ENCODE data around the gene DBI. TPM values are rescaled to one million over a fixed set of nuclear protein-coding genes. Genes with fewer than 3 reads are reported as not detected.
A peak's percentile ranks its signal among the peaks of the same experiment; 100 is the strongest.

Gene DBI
- total RNA-seq (2014; rRNA removed; shearing (Covaris generic)) = 98.6 and 173 TPM in 2 replicates

DNA sequence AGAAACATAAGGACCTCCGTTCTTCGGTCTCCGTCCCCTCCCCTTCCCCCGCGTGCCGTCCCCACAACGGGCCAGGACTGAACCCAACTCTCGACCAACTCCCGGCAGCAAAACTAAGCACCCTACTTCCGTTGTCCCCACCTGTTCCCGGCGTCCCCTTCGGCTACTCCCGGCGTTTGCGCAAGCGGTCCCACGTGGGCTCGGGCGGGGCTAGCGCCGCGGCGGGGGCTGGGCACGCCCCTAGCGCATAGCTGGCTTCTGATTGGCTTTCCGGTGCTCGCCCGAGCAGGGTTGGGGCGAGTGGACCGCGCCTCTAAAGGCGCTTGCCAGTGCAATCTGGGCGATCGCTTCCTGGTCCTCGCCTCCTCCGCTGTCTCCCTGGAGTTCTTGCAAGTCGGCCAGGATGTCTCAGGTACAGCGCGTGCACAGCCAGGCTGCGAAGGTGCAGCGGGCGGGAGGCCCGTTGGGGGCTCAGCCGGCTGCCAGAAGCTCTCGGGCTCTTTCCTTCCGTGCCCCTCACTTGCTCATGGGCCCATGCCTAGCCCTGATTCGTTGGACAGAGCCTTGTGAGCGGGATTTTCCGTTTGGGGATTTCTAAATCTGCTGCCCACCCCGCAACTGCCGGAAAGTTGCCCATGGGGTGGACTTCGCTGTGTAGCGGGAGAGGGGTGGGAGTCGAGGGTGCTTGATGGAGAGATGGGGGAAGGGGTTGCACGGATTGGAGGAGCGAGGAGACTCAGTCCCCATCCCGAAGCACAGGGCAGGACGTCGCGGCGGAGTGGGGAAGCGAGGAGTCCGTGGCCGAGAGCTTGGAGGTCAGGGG lies at the start of gene DBI, which contains the start of gene C2orf76:
TSS of gene DBI (plus strand) at position 329 of the 823 bp plus-strand sequence. CDS start at position 404, 75 bp downstream.
TSS of gene C2orf76 (minus strand) at position 186 of the 823 bp plus-strand sequence. CDS start 26,875 bp downstream, outside the sequence.
- peaks cover 17% of the 10 kb centered on the region for H3K4me1 ChIP-seq (replicated peaks)
- H3K27ac ChIP-seq = peak within 1 kb of the TSS; percentile 44
- no peaks in the 10 kb centered on the region for H3K9me3 ChIP-seq (replicated peaks)
- H3K36me3 ChIP-seq = peaks cover 42% of the 10 kb centered on the region
- H3K27me3 ChIP-seq (replicated peaks) = no peaks in the 10 kb centered on the region
- peak; percentile 92 for DNase-seq (ENCODE audit: low read depth in 1 of 2, low spot score in 2 of 2)
- peak within 1 kb of the TSS; percentile 66 for H3K4me3 ChIP-seq

DNA sequence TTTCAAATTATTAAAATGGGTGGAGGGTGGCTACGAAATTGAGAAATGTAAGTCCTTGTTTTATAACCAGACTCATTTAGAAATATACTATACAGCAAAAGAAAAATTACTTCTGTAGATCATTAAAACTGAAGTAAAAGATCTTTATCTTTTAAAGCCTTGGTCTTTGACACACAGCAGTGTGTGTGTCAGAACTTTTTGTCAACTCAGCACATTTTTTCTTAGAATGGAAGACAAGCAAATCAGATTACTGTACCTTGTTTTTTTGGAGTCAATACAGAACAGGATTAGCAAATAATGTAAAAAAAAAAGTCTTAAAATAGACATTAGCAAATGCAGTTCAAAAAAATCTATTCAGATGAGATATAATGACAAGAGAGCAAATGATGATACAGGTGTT lies 49.2 kb upstream of the DBI start:
- Histone ChIP-seq H3K4me1 (replicated peaks) (no peaks in the 10 kb centered on the region), H3K27me3 (replicated peaks) (no peaks in the 10 kb centered on the region), H3K9me3 (replicated peaks) (no peaks in the 10 kb centered on the region), H3K27ac (no peak overlapping the region), H3K4me3 (no peak overlapping the region), H3K36me3 (no peaks in the 10 kb centered on the region)
- DNase-seq (ENCODE audit: low read depth in 1 of 2, low spot score in 2 of 2) = no peak

DNA sequence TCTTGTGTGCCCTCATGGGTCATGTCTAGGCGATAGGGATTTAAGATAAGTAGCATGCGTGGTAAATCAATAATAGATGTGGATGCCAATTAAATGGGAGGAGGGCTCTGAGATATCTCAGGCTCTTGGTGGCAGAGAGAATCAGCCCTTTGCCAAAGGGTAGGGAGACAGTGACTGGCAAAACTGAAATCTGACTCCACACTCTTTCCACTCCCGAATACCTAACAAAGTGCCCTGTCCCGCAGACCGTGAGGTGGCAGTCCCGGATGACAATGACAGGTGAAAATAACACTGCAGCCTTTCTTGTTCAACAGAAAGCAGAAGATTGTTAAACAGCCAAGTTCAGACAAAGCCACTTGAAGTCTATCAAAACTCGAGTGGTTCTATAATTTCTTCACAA lies 47.2 kb upstream of the DBI start:
- no peaks in the 10 kb centered on the region for H3K4me1 ChIP-seq (replicated peaks)
- H3K27me3 ChIP-seq (replicated peaks) = no peaks in the 10 kb centered on the region
- no peak for DNase-seq (ENCODE audit: low read depth in 1 of 2, low spot score in 2 of 2)
- H3K27ac ChIP-seq = no peak overlapping the region
- no peak overlapping the region for H3K4me3 ChIP-seq
- no peaks in the 10 kb centered on the region for H3K9me3 ChIP-seq (replicated peaks)
- no peaks in the 10 kb centered on the region for H3K36me3 ChIP-seq

GRCh38 chr2:119323459-119323858 lies 43.3 kb upstream of the DBI start:
- Histone ChIP-seq H3K4me1 (replicated peaks) (no peaks in the 10 kb centered on the region), H3K4me3 (no peak overlapping the region), H3K36me3 (no peaks in the 10 kb centered on the region), H3K9me3 (replicated peaks) (no peaks in the 10 kb centered on the region), H3K27ac (no peak overlapping the region), H3K27me3 (replicated peaks) (no peaks in the 10 kb centered on the region)
- no peak for DNase-seq (ENCODE audit: low read depth in 1 of 2, low spot score in 2 of 2)

- Histone ChIP-seq H3K27me3 (replicated peaks) (no peaks in the 10 kb centered on the region), H3K4me1 (replicated peaks) (no peaks in the 10 kb centered on the region), H3K4me3 (no peak overlapping the region), H3K27ac (no peak overlapping the region), H3K36me3 (no peaks in the 10 kb centered on the region), H3K9me3 (replicated peaks) (no peaks in the 10 kb centered on the region)
- no peak for DNase-seq (ENCODE audit: low read depth in 1 of 2, low spot score in 2 of 2)
Observed at GRCh38 chr2:119324685-119325270, 42.0 kb upstream of the DBI start.

DNA sequence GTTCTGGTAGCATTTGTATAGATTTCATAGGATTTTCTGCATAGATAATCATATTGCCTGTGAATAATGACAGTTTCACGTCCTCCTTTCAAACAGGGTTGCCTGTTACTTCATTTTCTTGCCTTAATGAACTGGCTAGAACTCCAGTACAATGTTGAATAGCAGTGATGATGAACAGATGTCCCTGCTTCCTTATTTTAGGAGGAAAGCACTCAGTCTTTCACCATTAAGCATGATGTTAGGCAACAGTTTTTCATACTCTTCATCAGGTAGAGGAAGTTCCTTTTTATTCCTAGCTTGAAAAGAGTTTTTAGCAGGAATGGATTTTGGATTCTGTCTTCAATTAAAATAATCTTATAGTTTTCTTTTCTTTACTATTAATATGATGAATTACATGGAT lies 39.8 kb upstream of the DBI start:
- no peaks in the 10 kb centered on the region for H3K4me1 ChIP-seq (replicated peaks)
- no peaks in the 10 kb centered on the region for H3K9me3 ChIP-seq (replicated peaks)
- no peak overlapping the region for H3K27ac ChIP-seq
- H3K36me3 ChIP-seq = no peaks in the 10 kb centered on the region
- no peaks in the 10 kb centered on the region for H3K27me3 ChIP-seq (replicated peaks)
- no peak overlapping the region for H3K4me3 ChIP-seq
- no peak for DNase-seq (ENCODE audit: low read depth in 1 of 2, low spot score in 2 of 2)

DNA sequence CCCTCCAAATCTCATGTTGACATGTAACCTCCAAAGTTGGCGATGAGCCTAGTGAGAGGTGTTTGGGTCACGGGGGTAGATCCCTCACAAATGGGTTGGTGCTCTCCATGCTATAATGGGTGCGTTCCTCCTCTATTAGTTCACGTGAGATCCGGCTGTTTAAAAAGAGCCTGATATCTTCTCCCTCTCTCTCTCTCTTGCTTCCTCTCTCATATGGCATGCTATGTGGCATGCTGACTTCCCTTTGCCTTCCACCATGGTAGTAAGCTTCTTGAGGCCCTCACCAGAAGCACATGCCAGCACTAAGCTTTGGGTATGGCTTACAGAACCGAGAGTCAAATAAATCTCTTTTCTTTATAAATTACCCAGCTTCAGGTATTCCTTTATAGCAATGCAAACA lies 39.3 kb upstream of the DBI start:
- no peaks in the 10 kb centered on the region for H3K36me3 ChIP-seq
- no peaks in the 10 kb centered on the region for H3K9me3 ChIP-seq (replicated peaks)
- DNase-seq (ENCODE audit: low read depth in 1 of 2, low spot score in 2 of 2) = no peak
- no peak overlapping the region for H3K4me3 ChIP-seq
- H3K27ac ChIP-seq = no peak overlapping the region
- no peaks in the 10 kb centered on the region for H3K27me3 ChIP-seq (replicated peaks)
- H3K4me1 ChIP-seq (replicated peaks) = no peaks in the 10 kb centered on the region

- no peaks in the 10 kb centered on the region for H3K4me1 ChIP-seq (replicated peaks)
- no peak for DNase-seq (ENCODE audit: low read depth in 1 of 2, low spot score in 2 of 2)
- no peak overlapping the region for H3K4me3 ChIP-seq
- no peaks in the 10 kb centered on the region for H3K27me3 ChIP-seq (replicated peaks)
- H3K27ac ChIP-seq = no peak overlapping the region
- H3K36me3 ChIP-seq = no peaks in the 10 kb centered on the region
- H3K9me3 ChIP-seq (replicated peaks) = no peaks in the 10 kb centered on the region
Observed at GRCh38 chr2:119332953-119333352, 33.8 kb upstream of the DBI start.

- Histone ChIP-seq H3K4me3 (no peak overlapping the region), H3K27ac (no peak overlapping the region), H3K27me3 (replicated peaks) (no peaks in the 10 kb centered on the region), H3K9me3 (replicated peaks) (no peaks in the 10 kb centered on the region), H3K36me3 (no peaks in the 10 kb centered on the region), H3K4me1 (replicated peaks) (no peaks in the 10 kb centered on the region)
- DNase-seq (ENCODE audit: low read depth in 1 of 2, low spot score in 2 of 2) = no peak
Observed at GRCh38 chr2:119333360-119333759, 33.4 kb upstream of the DBI start.

GRCh38 chr2:119333833-119334232 lies 32.9 kb upstream of the DBI start:
- H3K36me3 ChIP-seq = no peaks in the 10 kb centered on the region
- DNase-seq (ENCODE audit: low read depth in 1 of 2, low spot score in 2 of 2) = no peak
- no peaks in the 10 kb centered on the region for H3K4me1 ChIP-seq (replicated peaks)
- H3K9me3 ChIP-seq (replicated peaks) = no peaks in the 10 kb centered on the region
- H3K27me3 ChIP-seq (replicated peaks) = no peaks in the 10 kb centered on the region
- no peak overlapping the region for H3K27ac ChIP-seq
- no peak overlapping the region for H3K4me3 ChIP-seq

DNA sequence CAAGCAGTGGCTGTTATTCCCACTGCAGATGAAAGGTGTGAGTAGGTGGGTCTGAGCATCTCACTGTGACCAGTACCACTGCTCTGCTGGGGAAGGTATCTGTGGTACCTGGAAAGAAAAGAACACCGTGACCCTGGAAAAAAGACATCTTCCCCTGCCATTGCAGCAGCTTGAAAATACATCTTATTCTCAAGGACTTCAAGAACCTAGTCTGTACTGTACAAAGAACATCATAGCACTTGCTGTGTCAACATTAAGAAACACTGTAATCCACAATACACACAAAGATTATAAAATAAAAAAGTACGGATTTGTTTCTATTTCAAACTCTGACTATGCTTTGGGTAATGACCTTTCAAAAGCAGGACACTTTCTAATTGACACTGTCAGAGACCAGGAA lies 29.0 kb upstream of the DBI start:
- Histone ChIP-seq H3K9me3 (replicated peaks) (no peaks in the 10 kb centered on the region), H3K4me3 (no peak overlapping the region), H3K27ac (no peak overlapping the region), H3K27me3 (replicated peaks) (no peaks in the 10 kb centered on the region), H3K36me3 (no peaks in the 10 kb centered on the region), H3K4me1 (replicated peaks) (no peaks in the 10 kb centered on the region)
- no peak for DNase-seq (ENCODE audit: low read depth in 1 of 2, low spot score in 2 of 2)

DNA sequence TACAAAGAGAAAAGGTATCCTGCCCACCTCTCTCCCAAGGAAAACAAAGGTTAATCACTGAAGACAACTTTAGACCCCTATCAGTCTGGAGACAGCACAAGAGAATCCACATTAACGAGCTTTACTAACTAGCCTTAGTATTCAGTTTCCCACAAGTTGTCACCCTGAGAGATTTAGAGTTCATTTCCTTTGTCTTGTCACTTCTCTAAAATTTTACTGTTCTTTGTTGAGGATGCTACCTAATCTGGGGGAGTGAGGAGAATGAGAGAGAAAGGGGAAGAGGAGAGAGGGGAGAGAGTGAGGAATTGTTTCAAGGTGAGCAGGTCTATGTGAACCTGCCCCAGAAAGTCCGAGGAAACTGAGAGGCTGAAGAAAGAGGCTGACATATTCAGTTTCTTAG lies 28.5 kb upstream of the DBI start:
- Histone ChIP-seq H3K36me3 (no peaks in the 10 kb centered on the region), H3K4me3 (no peak overlapping the region), H3K9me3 (replicated peaks) (no peaks in the 10 kb centered on the region), H3K27me3 (replicated peaks) (no peaks in the 10 kb centered on the region), H3K4me1 (replicated peaks) (no peaks in the 10 kb centered on the region), H3K27ac (no peak overlapping the region)
- no peak for DNase-seq (ENCODE audit: low read depth in 1 of 2, low spot score in 2 of 2)

GRCh38 chr2:119338826-119339561 lies 27.8 kb upstream of the DBI start:
- H3K4me3 ChIP-seq = no peak overlapping the region
- no peaks in the 10 kb centered on the region for H3K9me3 ChIP-seq (replicated peaks)
- H3K4me1 ChIP-seq (replicated peaks) = no peaks in the 10 kb centered on the region
- H3K36me3 ChIP-seq = no peaks in the 10 kb centered on the region
- no peak overlapping the region for H3K27ac ChIP-seq
- H3K27me3 ChIP-seq (replicated peaks) = no peaks in the 10 kb centered on the region
- no peak for DNase-seq (ENCODE audit: low read depth in 1 of 2, low spot score in 2 of 2)

DNA sequence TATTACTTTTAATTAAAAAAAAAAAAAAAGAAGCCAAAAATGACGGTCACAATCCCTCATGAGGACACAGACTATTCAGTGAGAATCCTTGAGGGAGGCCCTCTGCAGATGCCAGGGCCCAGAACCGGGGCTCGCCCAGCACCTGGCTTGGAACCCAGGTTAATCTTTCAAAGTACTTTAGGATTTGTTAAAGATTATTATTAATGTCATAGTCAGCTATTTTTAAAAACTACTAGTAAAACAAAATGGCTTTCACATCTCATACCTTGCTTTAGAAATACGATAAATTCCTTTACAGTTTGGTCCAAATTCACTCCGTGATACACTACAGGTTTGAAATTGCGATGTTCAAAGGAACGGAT lies 27.2 kb upstream of the DBI start:
- no peak overlapping the region for H3K4me3 ChIP-seq
- DNase-seq (ENCODE audit: low read depth in 1 of 2, low spot score in 2 of 2) = no peak
- no peak overlapping the region for H3K27ac ChIP-seq

More for the DNA sequence above, 27.2 kb upstream of the DBI start:
- H3K27me3 ChIP-seq (replicated peaks) = no peaks in the 10 kb centered on the region
- no peaks in the 10 kb centered on the region for H3K4me1 ChIP-seq (replicated peaks)
- no peaks in the 10 kb centered on the region for H3K9me3 ChIP-seq (replicated peaks)
- H3K36me3 ChIP-seq = no peaks in the 10 kb centered on the region

Data from SJSA1 (cell line).